Stimulated activated effector memory CD8-positive, alpha-beta T cell treated with anti-CD3 and anti-CD28 coated beads, Interleukin-12 subunit alpha, Interleukin-12 subunit beta, amount 100 ng/mL, for 72 hours (primary cell): Measurements from ENCODE around the gene TPR.
A peak's percentile ranks its signal among the peaks of the same experiment; 100 is the strongest.
"Not testable (repeated sequence)": the region's sequence is repeated elsewhere in the genome, so short reads cannot be mapped to it uniquely, and the experiment has no call there.

ENCODE experiments used
- ATAC-seq: fragments of 150-1000 bp; cut with Tn5 transposase; 2 replicates; pipeline ENCODE4 v1.10.0; 2021
- DNase-seq, 2 donors: peaks; one replicate each; pipeline ENCODE4 v3.0.0; 2021 to 2022; ENCODE audit warnings: low spot score in 2 of 2
- H3K27ac Mint-ChIP-seq: one replicate; pipeline ENCODE4 v1.8.0; 2022; ENCODE audit warnings: mild to moderate bottlenecking, mixed read lengths
- H3K36me3 Mint-ChIP-seq: one replicate; pipeline ENCODE4 v1.8.0; 2022; ENCODE audit warnings: mild to moderate bottlenecking, mixed read lengths
- H3K4me1 Mint-ChIP-seq: one replicate; pipeline ENCODE4 v1.8.0; 2022; ENCODE audit warnings: mixed read lengths
- H3K4me3 Mint-ChIP-seq: one replicate; pipeline ENCODE4 v1.8.0; 2022; ENCODE audit warnings: mild to moderate bottlenecking, mixed read lengths
- H3K9me3 Mint-ChIP-seq: one replicate; pipeline ENCODE4 v1.8.0; 2022; ENCODE audit warnings: mixed read lengths

TPR gene

GRCh38 chr1:186374303-186375151, 526 bp downstream of the TPR start:
- ATAC-seq (peak; percentile 22), DNase-seq (peak in 1 of 2 donors; percentile 5)
- peaks cover 20% of the 10 kb centered on the region for H3K4me1 Mint-ChIP-seq
- peaks cover 77% of the 10 kb centered on the region for H3K36me3 Mint-ChIP-seq
- peak overlapping the region; percentile 97 for H3K4me3 Mint-ChIP-seq
- H3K9me3 Mint-ChIP-seq, result no peaks in the 10 kb centered on the region
- peak overlapping the region; percentile 98 for H3K27ac Mint-ChIP-seq

GRCh38 chr1:186347837-186348691, 27.0 kb downstream of the TPR start:
- not testable (repeated sequence) for DNase-seq, H3K4me3 Mint-ChIP-seq, H3K9me3 Mint-ChIP-seq, ATAC-seq, H3K4me1 Mint-ChIP-seq
- peaks cover 100% of the 10 kb centered on the region for H3K36me3 Mint-ChIP-seq
- peak overlapping the region; percentile 50 for H3K27ac Mint-ChIP-seq

GRCh38 chr1:186340772-186341171, 34.3 kb downstream of the TPR start:
- Mint-ChIP-seq H3K27ac (no peak overlapping the region), H3K9me3 (no peaks in the 10 kb centered on the region), H3K36me3 (peaks cover 100% of the 10 kb centered on the region), H3K4me1 (no peaks in the 10 kb centered on the region), H3K4me3 (no peak overlapping the region)
- ATAC-seq (no peak), DNase-seq (no peak)

GRCh38 chr1:186337554-186337953, 37.5 kb downstream of the TPR start:
- ATAC-seq, result no peak
- Mint-ChIP-seq H3K4me1 (no peaks in the 10 kb centered on the region), H3K9me3 (no peaks in the 10 kb centered on the region), H3K36me3 (peaks cover 100% of the 10 kb centered on the region), H3K27ac (no peak overlapping the region), H3K4me3 (no peak overlapping the region)
- no peak for DNase-seq

- ATAC-seq (no peak), DNase-seq (no peak)
- Mint-ChIP-seq H3K9me3 (no peaks in the 10 kb centered on the region), H3K4me3 (no peak overlapping the region), H3K36me3 (peaks cover 100% of the 10 kb centered on the region), H3K4me1 (no peaks in the 10 kb centered on the region), H3K27ac (no peak overlapping the region)
Measured at GRCh38 chr1:186330758-186331157, 44.3 kb downstream of the TPR start.

GRCh38 chr1:186327331-186327730, 47.7 kb downstream of the TPR start:
- no peak for ATAC-seq
- Mint-ChIP-seq H3K9me3 (no peaks in the 10 kb centered on the region), H3K4me1 (no peaks in the 10 kb centered on the region), H3K36me3 (peaks cover 100% of the 10 kb centered on the region), H3K4me3 (no peak overlapping the region), H3K27ac (no peak overlapping the region)
- no peak for DNase-seq

- Mint-ChIP-seq H3K36me3 (peaks cover 100% of the 10 kb centered on the region), H3K9me3 (no peaks in the 10 kb centered on the region), H3K4me1 (no peaks in the 10 kb centered on the region), H3K27ac (no peak overlapping the region), H3K4me3 (no peak overlapping the region)
- ATAC-seq (no peak), DNase-seq (no peak)
Measured at GRCh38 chr1:186326009-186326408, 49.0 kb downstream of the TPR start.

- Mint-ChIP-seq H3K9me3 (no peaks in the 10 kb centered on the region), H3K36me3 (peaks cover 100% of the 10 kb centered on the region), H3K4me1 (no peaks in the 10 kb centered on the region), H3K27ac (no peak overlapping the region), H3K4me3 (no peak overlapping the region)
- ATAC-seq (no peak), DNase-seq (no peak)
Measured at GRCh38 chr1:186325239-186325638, 49.8 kb downstream of the TPR start.

- no peak for ATAC-seq
- Mint-ChIP-seq H3K9me3 (no peaks in the 10 kb centered on the region), H3K4me1 (no peaks in the 10 kb centered on the region), H3K4me3 (no peak overlapping the region), H3K27ac (no peak overlapping the region), H3K36me3 (peaks cover 100% of the 10 kb centered on the region)
- no peak for DNase-seq
Measured at GRCh38 chr1:186323865-186324264, 51.2 kb downstream of the TPR start.

GRCh38 chr1:186315570-186315969, 59.5 kb downstream of the TPR start:
- H3K9me3 Mint-ChIP-seq, result no peaks in the 10 kb centered on the region
- no peak overlapping the region for H3K27ac Mint-ChIP-seq
- no peak overlapping the region for H3K4me3 Mint-ChIP-seq
- H3K4me1 Mint-ChIP-seq, result no peaks in the 10 kb centered on the region
- ATAC-seq, result no peak
- DNase-seq, result no peak
- H3K36me3 Mint-ChIP-seq, result peaks cover 94% of the 10 kb centered on the region

GRCh38 chr1:186311375-186312051, 63.5 kb downstream of the TPR start:
- Mint-ChIP-seq H3K4me1 (peaks cover 1% of the 10 kb centered on the region), H3K4me3 (no peak overlapping the region), H3K9me3 (no peaks in the 10 kb centered on the region), H3K27ac (no peak overlapping the region), H3K36me3 (peaks cover 56% of the 10 kb centered on the region)
- DNase-seq (no peak), ATAC-seq (no peak)

GRCh38 chr1:186310307-186310706, 64.7 kb downstream of the TPR start:
- H3K27ac Mint-ChIP-seq, result no peak overlapping the region
- DNase-seq, result no peak
- peaks cover 44% of the 10 kb centered on the region for H3K36me3 Mint-ChIP-seq
- H3K9me3 Mint-ChIP-seq, result no peaks in the 10 kb centered on the region
- no peak for ATAC-seq
- H3K4me1 Mint-ChIP-seq, result peaks cover 5% of the 10 kb centered on the region
- no peak overlapping the region for H3K4me3 Mint-ChIP-seq

GRCh38 chr1:186308264-186309060, 66.6 kb downstream of the TPR start:
- Mint-ChIP-seq H3K36me3 (peaks cover 26% of the 10 kb centered on the region), H3K4me3 (no peak overlapping the region), H3K4me1 (peaks cover 5% of the 10 kb centered on the region), H3K9me3 (no peaks in the 10 kb centered on the region), H3K27ac (no peak overlapping the region)
- DNase-seq (no peak), ATAC-seq (no peak)

- DNase-seq, result no peak
- Mint-ChIP-seq H3K9me3 (no peaks in the 10 kb centered on the region), H3K27ac (no peak overlapping the region), H3K4me1 (peaks cover 5% of the 10 kb centered on the region), H3K36me3 (peaks cover 16% of the 10 kb centered on the region), H3K4me3 (no peak overlapping the region)
- ATAC-seq, result no peak
Measured at GRCh38 chr1:186307445-186307844, 67.6 kb downstream of the TPR start.

GRCh38 chr1:186306533-186306932, 68.5 kb downstream of the TPR start:
- DNase-seq (no peak), ATAC-seq (no peak)
- H3K27ac Mint-ChIP-seq, result no peak overlapping the region
- H3K4me1 Mint-ChIP-seq, result peaks cover 5% of the 10 kb centered on the region
- no peaks in the 10 kb centered on the region for H3K9me3 Mint-ChIP-seq
- no peak overlapping the region for H3K4me3 Mint-ChIP-seq
- H3K36me3 Mint-ChIP-seq, result peaks cover 12% of the 10 kb centered on the region
